ENCODE measurements around the gene RICTOR.

Gene RICTOR

GRCh38 chr5:39023121-39023520 is 51.1 kb downstream of the RICTOR start:
- no peak for TF ChIP-seq TCF4 (CRISPR knock-in tag; IDR thresholded peaks at IDR 0.05; ENCODE audit: borderline replicate concordance)
- no peak for TF ChIP-seq PATZ1 (CRISPR knock-in tag; IDR thresholded peaks at IDR 0.05; ENCODE audit: borderline replicate concordance)
- no peak for TF ChIP-seq GLIS3 (CRISPR knock-in tag; IDR thresholded peaks at IDR 0.05)
- TF ChIP-seq PPARA (CRISPR knock-in tag; IDR thresholded peaks at IDR 0.05; ENCODE audit: borderline replicate concordance): no peak
- TF ChIP-seq ZNF70 (CRISPR knock-in tag; IDR thresholded peaks at IDR 0.05): no peak
- no peak for TF ChIP-seq OSR1 (CRISPR knock-in tag; IDR thresholded peaks at IDR 0.05)
- no peak for TF ChIP-seq POU6F1 (CRISPR knock-in tag; IDR thresholded peaks at IDR 0.05; ENCODE audit: borderline replicate concordance, low read depth)
- TF ChIP-seq BACH2 (CRISPR knock-in tag; IDR thresholded peaks at IDR 0.05; ENCODE audit: borderline replicate concordance): no peak
- no peak for TF ChIP-seq ISL1 (CRISPR knock-in tag; IDR thresholded peaks at IDR 0.05)
- TF ChIP-seq RARB (CRISPR knock-in tag; IDR thresholded peaks at IDR 0.05): no peak
- TF ChIP-seq TOX (CRISPR knock-in tag; IDR thresholded peaks at IDR 0.05; ENCODE audit: borderline replicate concordance): no peak
- TF ChIP-seq CSDC2 (CRISPR knock-in tag; IDR thresholded peaks at IDR 0.05): no peak
- TF ChIP-seq, protein P1, sequence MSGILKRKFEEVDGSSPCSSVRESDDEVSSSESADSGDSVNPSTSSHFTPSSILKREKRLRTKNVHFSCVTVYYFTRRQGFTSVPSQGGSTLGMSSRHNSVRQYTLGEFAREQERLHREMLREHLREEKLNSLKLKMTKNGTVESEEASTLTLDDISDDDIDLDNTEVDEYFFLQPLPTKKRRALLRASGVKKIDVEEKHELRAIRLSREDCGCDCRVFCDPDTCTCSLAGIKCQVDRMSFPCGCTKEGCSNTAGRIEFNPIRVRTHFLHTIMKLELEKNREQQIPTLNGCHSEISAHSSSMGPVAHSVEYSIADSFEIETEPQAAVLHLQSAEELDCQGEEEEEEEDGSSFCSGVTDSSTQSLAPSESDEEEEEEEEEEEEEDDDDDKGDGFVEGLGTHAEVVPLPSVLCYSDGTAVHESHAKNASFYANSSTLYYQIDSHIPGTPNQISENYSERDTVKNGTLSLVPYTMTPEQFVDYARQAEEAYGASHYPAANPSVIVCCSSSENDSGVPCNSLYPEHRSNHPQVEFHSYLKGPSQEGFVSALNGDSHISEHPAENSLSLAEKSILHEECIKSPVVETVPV (CRISPR knock-in tag; IDR thresholded peaks at IDR 0.05): no peak
- TF ChIP-seq ARNTL (CRISPR knock-in tag; IDR thresholded peaks at IDR 0.05; ENCODE audit: borderline replicate concordance, low read depth): no peak
- TF ChIP-seq, protein P2, sequence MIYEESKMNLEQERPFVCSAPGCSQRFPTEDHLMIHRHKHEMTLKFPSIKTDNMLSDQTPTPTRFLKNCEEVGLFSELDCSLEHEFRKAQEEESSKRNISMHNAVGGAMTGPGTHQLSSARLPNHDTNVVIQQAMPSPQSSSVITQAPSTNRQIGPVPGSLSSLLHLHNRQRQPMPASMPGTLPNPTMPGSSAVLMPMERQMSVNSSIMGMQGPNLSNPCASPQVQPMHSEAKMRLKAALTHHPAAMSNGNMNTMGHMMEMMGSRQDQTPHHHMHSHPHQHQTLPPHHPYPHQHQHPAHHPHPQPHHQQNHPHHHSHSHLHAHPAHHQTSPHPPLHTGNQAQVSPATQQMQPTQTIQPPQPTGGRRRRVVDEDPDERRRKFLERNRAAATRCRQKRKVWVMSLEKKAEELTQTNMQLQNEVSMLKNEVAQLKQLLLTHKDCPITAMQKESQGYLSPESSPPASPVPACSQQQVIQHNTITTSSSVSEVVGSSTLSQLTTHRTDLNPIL (CRISPR knock-in tag; IDR thresholded peaks at IDR 0.05; ENCODE audit: low read depth): no peak
- TF ChIP-seq ESRRG (CRISPR knock-in tag; IDR thresholded peaks at IDR 0.05): no peak
- no peak for TF ChIP-seq ZNF565 (CRISPR knock-in tag; conservative IDR thresholded peaks at IDR 0.05; ENCODE audit: low read depth)
- no peak for TF ChIP-seq ZFP3 (CRISPR knock-in tag; IDR thresholded peaks at IDR 0.05)
- no peak for TF ChIP-seq ZFP30 (CRISPR knock-in tag; IDR thresholded peaks at IDR 0.05)
- no peak for TF ChIP-seq ZNF8 (CRISPR knock-in tag; IDR thresholded peaks at IDR 0.05)
- ATAC-seq: no peak

- TF ChIP-seq GLIS3 (CRISPR knock-in tag; IDR thresholded peaks at IDR 0.05) (no peak), ZFP3 (CRISPR knock-in tag; IDR thresholded peaks at IDR 0.05) (no peak), PATZ1 (CRISPR knock-in tag; IDR thresholded peaks at IDR 0.05; ENCODE audit: borderline replicate concordance) (no peak), POU6F1 (CRISPR knock-in tag; IDR thresholded peaks at IDR 0.05; ENCODE audit: borderline replicate concordance, low read depth) (no peak), RARB (CRISPR knock-in tag; IDR thresholded peaks at IDR 0.05) (no peak), ZNF70 (CRISPR knock-in tag; IDR thresholded peaks at IDR 0.05) (no peak), ISL1 (CRISPR knock-in tag; IDR thresholded peaks at IDR 0.05) (no peak)
- TF ChIP-seq, protein P2 (CRISPR knock-in tag; IDR thresholded peaks at IDR 0.05; ENCODE audit: low read depth): no peak
- TF ChIP-seq, protein P3, sequence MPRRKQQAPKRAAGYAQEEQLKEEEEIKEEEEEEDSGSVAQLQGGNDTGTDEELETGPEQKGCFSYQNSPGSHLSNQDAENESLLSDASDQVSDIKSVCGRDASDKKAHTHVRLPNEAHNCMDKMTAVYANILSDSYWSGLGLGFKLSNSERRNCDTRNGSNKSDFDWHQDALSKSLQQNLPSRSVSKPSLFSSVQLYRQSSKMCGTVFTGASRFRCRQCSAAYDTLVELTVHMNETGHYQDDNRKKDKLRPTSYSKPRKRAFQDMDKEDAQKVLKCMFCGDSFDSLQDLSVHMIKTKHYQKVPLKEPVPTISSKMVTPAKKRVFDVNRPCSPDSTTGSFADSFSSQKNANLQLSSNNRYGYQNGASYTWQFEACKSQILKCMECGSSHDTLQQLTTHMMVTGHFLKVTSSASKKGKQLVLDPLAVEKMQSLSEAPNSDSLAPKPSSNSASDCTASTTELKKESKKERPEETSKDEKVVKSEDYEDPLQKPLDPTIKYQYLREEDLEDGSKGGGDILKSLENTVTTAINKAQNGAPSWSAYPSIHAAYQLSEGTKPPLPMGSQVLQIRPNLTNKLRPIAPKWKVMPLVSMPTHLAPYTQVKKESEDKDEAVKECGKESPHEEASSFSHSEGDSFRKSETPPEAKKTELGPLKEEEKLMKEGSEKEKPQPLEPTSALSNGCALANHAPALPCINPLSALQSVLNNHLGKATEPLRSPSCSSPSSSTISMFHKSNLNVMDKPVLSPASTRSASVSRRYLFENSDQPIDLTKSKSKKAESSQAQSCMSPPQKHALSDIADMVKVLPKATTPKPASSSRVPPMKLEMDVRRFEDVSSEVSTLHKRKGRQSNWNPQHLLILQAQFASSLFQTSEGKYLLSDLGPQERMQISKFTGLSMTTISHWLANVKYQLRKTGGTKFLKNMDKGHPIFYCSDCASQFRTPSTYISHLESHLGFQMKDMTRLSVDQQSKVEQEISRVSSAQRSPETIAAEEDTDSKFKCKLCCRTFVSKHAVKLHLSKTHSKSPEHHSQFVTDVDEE (CRISPR knock-in tag; IDR thresholded peaks at IDR 0.05): no peak
- TF ChIP-seq, protein P1 (CRISPR knock-in tag; IDR thresholded peaks at IDR 0.05): no peak
- no peak for ATAC-seq
Observed at GRCh38 chr5:39022151-39022550, 52.0 kb downstream of the RICTOR start.

All from SK-N-SH treated with all-trans-retinoic acid at 6 μM for 48 hours (cell line).